Lung (tissue), 12 donors: ENCODE results near the gene FBRS. TPM values are rescaled to one million over a fixed set of nuclear protein-coding genes. Genes with fewer than 3 reads are reported as not detected.

Source experiments
- ATAC-seq: fragments of 200-7000 bp; cut with Tn5 transposase; one replicate; pipeline ENCODE4 v1.9.1; 2020; ENCODE audit warnings: moderate number of reproducible peaks; ENCODE audit not compliant: insufficient read depth, low FRiP score
- DNase-seq, 3 donors: peaks; one replicate each; pipeline ENCODE4 v3.0.0-alpha.2; 2013 to 2017
- H3K27ac ChIP-seq, 2 donors: one replicate each; pipeline ENCODE4 v1.5.1; 2013; ENCODE audit warnings: mild to moderate bottlenecking in 2 of 2, moderate library complexity in 2 of 2, control low read depth in 1 of 2, inconsistent platforms in 1 of 2, low read depth in 1 of 2, low read length in 1 of 2
- H3K27me3 ChIP-seq, 3 donors: one replicate each; pipeline ENCODE4 v1.5.1; 2013; ENCODE audit warnings: low read length in 2 of 3; ENCODE audit not compliant: control insufficient read depth in 3 of 3, insufficient read depth in 3 of 3
- H3K36me3 ChIP-seq, 4 donors: one replicate each; pipeline ENCODE4 v1.5.1; 2013; ENCODE audit warnings: low read length in 4 of 4, mild to moderate bottlenecking in 1 of 4, moderate library complexity in 1 of 4; ENCODE audit not compliant: control insufficient read depth in 4 of 4, insufficient read depth in 4 of 4
- H3K4me1 ChIP-seq, 5 donors: one replicate each; pipeline ENCODE4 v1.5.1; 2013; ENCODE audit warnings: low read length in 5 of 5, mild to moderate bottlenecking in 2 of 5, moderate library complexity in 1 of 5; ENCODE audit not compliant: control insufficient read depth in 5 of 5, insufficient read depth in 5 of 5
- H3K4me3 ChIP-seq: one replicate; pipeline ENCODE4 v1.5.1; 2013; ENCODE audit warnings: mild to moderate bottlenecking, control low read depth, moderate library complexity
- H3K9ac ChIP-seq, 2 donors: one replicate each; pipeline ENCODE4 v1.5.1; 2013; ENCODE audit warnings: low read length in 2 of 2, control low read depth in 1 of 2; ENCODE audit not compliant: insufficient read depth in 1 of 2
- H3K9me3 ChIP-seq, 4 donors: one replicate each; pipeline ENCODE4 v1.5.1; 2013; ENCODE audit warnings: low read length in 3 of 4, mild to moderate bottlenecking in 1 of 4, moderate library complexity in 1 of 4; ENCODE audit not compliant: control insufficient read depth in 4 of 4, insufficient read depth in 3 of 4
- WGBS, 2 donors: extraction: QIAGEN DNeasy Blood & Tissue Kit; methylation state at CpG; one replicate each; pipeline ENCODE4 v1.1.7; 2013; 5-methylcytosine and 5-hydroxymethylcytosine counted together
- polyA plus RNA-seq, 2 donors: library from polyadenylated mRNA; stranded (reverse); fragments of 200-250 nt; gene quantifications; one replicate each; pipeline ENCODE4 v1.2.1, GENCODE V29; 2013
- total RNA-seq, 2 donors: library from RNA; depleted of rRNA in 1 of 2; stranded (reverse); fragments of >200 nt in 1 of 2; gene quantifications; one replicate each; pipeline ENCODE4 v1.2.1, GENCODE V29; 2014 to 2021
- TF ChIP-seq, protein P1 (sequence below): IDR thresholded peaks from 2 replicates; pipeline ENCODE4 v1.5.1; 2012; ENCODE audit warnings: mild to moderate bottlenecking; ENCODE audit errors: control extremely low read depth, extremely low read depth
- donor health status: control.
- donor health status: control.
- donor health status: Bipolar disorder and iron deficiency.
- donor health status: healthy.
- donor health status: DM: yes; HTN: yes; CAD: no.

Gene FBRS
- total and polyA plus RNA-seq, 4 donors = 32.1 to 80.8 (median 55.6) TPM

DNA sequence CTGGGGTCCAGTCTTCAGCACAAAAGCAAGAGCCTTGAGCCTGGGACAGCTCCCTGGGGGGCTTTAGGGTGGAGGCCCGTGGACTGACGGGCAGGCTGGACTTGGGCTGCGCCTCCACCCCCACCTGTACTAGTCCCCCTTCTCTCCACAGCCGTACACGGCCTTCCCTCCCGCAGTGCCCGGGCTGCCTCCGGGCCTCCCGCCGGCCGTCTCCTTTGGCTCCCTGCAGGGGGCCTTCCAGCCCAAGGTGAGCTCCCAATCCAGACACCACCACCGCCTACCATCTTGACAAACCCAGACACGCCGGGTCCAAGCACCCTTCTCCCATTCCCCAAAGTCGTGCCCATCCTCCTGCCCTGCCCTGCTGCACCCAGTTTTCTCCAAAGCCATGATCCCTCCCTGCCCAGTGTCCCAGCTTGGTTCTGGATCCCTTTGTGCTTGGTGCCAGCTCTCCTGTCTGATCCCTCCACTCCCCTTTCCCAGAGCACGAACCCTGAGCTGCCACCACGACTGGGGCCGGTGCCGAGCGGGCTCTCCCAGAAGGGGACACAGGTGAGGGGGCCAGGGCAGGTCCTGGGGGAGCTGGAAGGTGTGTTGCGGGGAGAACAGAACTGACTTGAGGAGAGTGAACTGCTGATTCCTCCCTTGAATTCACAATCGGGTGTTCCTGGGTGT lies 7.1 kb downstream of the FBRS start:
- no peak overlapping the region for H3K4me3 ChIP-seq
- no peaks in the 10 kb centered on the region for H3K27me3 ChIP-seq
- H3K9ac ChIP-seq = no peak overlapping the region
- H3K4me1 ChIP-seq = peaks cover 4 to 15% (median 7%) of the 10 kb centered on the region in 5 donors
- 90 to 94% methylated on average over 20 to 22 of the region's 22 CpGs for WGBS, 2 donors
- H3K27ac ChIP-seq = no peak overlapping the region
- no peak for DNase-seq
- ATAC-seq = no peak
- H3K9me3 ChIP-seq = no peaks in the 10 kb centered on the region
- peaks cover 20 to 88% (median 45%) of the 10 kb centered on the region in 4 donors for H3K36me3 ChIP-seq
- TF ChIP-seq, protein P1, sequence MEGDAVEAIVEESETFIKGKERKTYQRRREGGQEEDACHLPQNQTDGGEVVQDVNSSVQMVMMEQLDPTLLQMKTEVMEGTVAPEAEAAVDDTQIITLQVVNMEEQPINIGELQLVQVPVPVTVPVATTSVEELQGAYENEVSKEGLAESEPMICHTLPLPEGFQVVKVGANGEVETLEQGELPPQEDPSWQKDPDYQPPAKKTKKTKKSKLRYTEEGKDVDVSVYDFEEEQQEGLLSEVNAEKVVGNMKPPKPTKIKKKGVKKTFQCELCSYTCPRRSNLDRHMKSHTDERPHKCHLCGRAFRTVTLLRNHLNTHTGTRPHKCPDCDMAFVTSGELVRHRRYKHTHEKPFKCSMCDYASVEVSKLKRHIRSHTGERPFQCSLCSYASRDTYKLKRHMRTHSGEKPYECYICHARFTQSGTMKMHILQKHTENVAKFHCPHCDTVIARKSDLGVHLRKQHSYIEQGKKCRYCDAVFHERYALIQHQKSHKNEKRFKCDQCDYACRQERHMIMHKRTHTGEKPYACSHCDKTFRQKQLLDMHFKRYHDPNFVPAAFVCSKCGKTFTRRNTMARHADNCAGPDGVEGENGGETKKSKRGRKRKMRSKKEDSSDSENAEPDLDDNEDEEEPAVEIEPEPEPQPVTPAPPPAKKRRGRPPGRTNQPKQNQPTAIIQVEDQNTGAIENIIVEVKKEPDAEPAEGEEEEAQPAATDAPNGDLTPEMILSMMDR = no peak

DNA sequence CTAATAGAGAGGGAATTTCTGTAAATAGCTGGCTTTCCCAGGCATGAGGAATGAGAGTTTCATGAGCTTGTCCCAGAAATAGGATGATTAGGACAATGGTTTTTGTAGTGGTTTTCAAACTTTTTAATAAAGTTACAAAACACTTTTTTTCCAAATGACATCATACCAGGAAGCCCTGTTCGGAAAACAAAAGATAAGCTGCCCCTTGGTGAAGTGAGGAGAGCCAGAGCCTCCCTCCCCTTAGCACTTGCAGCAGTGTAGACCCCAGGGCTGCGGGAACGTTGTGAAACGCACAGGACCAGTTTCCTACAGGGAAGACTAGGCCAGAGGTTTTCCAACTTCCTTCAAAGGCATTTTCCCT lies 7.6 kb downstream of the FBRS start:
- H3K9me3 ChIP-seq = no peaks in the 10 kb centered on the region
- H3K9ac ChIP-seq = no peak overlapping the region
- ATAC-seq (no peak), DNase-seq (no peak)
- no peak overlapping the region for H3K4me3 ChIP-seq
- no peaks in the 10 kb centered on the region for H3K27me3 ChIP-seq
- H3K36me3 ChIP-seq = peaks cover 21 to 90% (median 45%) of the 10 kb centered on the region in 4 donors
- WGBS, 2 donors = 80 to 84% methylated on average over 4 of the region's 4 CpGs
- no peak overlapping the region for H3K27ac ChIP-seq
- peaks cover 3 to 9% (median 5%) of the 10 kb centered on the region in 5 donors for H3K4me1 ChIP-seq
- TF ChIP-seq, protein P1 = no peak

DNA sequence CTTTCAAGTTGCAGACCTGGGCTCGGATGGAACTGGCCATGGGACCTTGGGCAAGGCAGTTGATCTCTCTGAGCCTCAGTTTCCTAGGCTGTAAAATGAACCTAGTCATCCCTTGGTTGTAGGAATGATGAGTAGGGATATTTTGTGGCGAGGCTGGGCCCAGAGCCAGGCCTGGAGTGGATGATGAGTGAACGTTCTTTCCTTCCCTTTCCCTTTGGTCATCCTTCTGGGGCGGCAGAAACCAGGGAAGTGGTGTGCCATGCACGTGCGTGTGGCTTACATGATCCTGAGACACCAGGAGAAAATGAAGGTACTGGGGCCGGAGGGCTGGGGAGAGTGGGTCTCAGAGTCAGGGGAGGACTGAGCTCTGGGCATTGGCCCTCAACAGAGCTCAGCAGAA lies 8.4 kb downstream of the FBRS start:
- WGBS, 2 donors = 79 to 81% methylated on average over 7 of the region's 7 CpGs
- Histone ChIP-seq H3K9ac (no peak overlapping the region), H3K4me1 (peaks cover 0 to under 1% (median 0%) of the 10 kb centered on the region in 5 donors), H3K27me3 (no peaks in the 10 kb centered on the region), H3K4me3 (no peak overlapping the region), H3K27ac (no peak overlapping the region), H3K36me3 (peaks cover 21 to 83% (median 38%) of the 10 kb centered on the region in 4 donors), H3K9me3 (no peaks in the 10 kb centered on the region)
- ATAC-seq (no peak), DNase-seq (no peak)
- TF ChIP-seq, protein P1 = no peak
